HG02981 (cell line): ENCODE results near the gene EIF4E2.

ENCODE experiments used
- ATAC-seq: cut with Tn5 transposase; IDR thresholded peaks from one replicate; pipeline ENCODE4 v1.9.1; 2021; ENCODE audit warnings: mild to moderate bottlenecking, moderate library complexity; ENCODE audit not compliant: unreplicated experiment

The EIF4E2 gene

GRCh38 chr2:232550354-232551249 lies at the start of gene EIF4E2, which contains the start of gene TIGD1:
TSS of gene EIF4E2 (plus strand) at chr2:232550689. CDS start at chr2:232550725, 36 bp downstream.
TSS of gene TIGD1 (minus strand) at chr2:232550557. CDS start at chr2:232549882, 675 bp downstream.
- peak; percentile 95 for ATAC-seq

- ATAC-seq: no peak
Observed at GRCh38 chr2:232501331-232501771, 49.1 kb upstream of the EIF4E2 start.

- no peak for ATAC-seq
Observed at GRCh38 chr2:232501794-232502390, 48.6 kb upstream of the EIF4E2 start.

- ATAC-seq: no peak
Observed at GRCh38 chr2:232502511-232502910, 48.0 kb upstream of the EIF4E2 start.

- no peak for ATAC-seq
Observed at GRCh38 chr2:232502911-232503808, 47.3 kb upstream of the EIF4E2 start.

- ATAC-seq: no peak
Observed at GRCh38 chr2:232503809-232504323, 46.6 kb upstream of the EIF4E2 start.

GRCh38 chr2:232504438-232504837 lies 46.1 kb upstream of the EIF4E2 start:
- no peak for ATAC-seq

- ATAC-seq: no peak
Observed at GRCh38 chr2:232505856-232506255, 44.6 kb upstream of the EIF4E2 start.

GRCh38 chr2:232506709-232507108 lies 43.8 kb upstream of the EIF4E2 start:
- no peak for ATAC-seq

GRCh38 chr2:232508251-232508650 lies 42.2 kb upstream of the EIF4E2 start:
- no peak for ATAC-seq

- ATAC-seq: no peak
Observed at GRCh38 chr2:232511336-232511890, 39.1 kb upstream of the EIF4E2 start.

- no peak for ATAC-seq
Observed at GRCh38 chr2:232512602-232513001, 37.9 kb upstream of the EIF4E2 start.

- no peak for ATAC-seq
Observed at GRCh38 chr2:232513353-232513752, 37.1 kb upstream of the EIF4E2 start.

- ATAC-seq: no peak
Observed at GRCh38 chr2:232515639-232516038, 34.9 kb upstream of the EIF4E2 start.

GRCh38 chr2:232516551-232516950 lies 33.9 kb upstream of the EIF4E2 start:
- no peak for ATAC-seq

GRCh38 chr2:232518844-232519243 lies 31.6 kb upstream of the EIF4E2 start:
- ATAC-seq: no peak

- no peak for ATAC-seq
Observed at GRCh38 chr2:232519581-232520438, 30.7 kb upstream of the EIF4E2 start, which contains the start of gene PRSS56. TSS of gene PRSS56 (plus strand) at chr2:232520388. CDS start at chr2:232520599, 211 bp downstream.

GRCh38 chr2:232520489-232520888 lies 30.0 kb upstream of the EIF4E2 start:
- ATAC-seq: no peak

- ATAC-seq: no peak
Observed at GRCh38 chr2:232521098-232521497, 29.4 kb upstream of the EIF4E2 start.
